Measurements from ENCODE around the gene EXOC4.

EXOC4 gene

DNA sequence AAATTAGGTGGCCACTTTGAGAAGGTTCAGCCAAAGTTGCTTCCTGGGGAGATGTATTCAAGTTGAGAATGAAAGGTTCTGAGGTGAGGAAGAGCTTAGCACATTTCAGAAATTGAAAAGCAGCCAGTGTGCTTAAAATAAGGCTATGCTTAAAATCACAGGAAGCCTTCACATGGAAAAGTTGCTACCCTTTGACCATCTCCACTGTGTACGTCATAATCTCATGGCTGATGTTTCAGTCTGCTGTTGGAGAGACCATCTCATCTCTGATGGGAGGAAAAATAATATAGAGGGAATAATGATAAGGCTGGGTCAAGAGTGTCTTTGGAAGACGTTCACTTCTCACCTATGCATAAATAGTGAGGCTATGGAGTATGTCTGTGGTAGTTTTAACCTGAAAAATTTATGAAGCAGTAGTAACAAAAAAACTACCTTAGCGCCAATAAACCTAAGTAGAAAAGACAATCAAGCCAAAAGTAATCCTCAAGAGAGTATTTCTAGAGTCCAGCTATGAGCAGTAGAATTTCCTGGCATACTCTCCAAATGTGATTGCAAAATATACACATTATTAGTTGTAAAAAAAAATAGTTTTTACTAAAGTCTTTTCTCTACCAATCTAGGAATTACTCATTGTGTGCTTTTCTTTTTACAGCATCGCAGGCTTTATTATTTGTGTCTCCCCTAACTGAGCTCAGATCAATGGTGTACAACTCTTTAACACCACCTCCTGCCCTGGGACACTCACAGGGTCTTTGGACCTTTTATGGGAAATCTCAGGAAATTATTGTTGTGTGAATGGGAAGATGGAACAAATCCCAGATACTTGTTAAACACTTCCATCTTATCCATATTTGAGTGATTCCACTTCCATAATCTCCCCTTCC, 439.1 kb downstream of the EXOC4 start:
- no peaks in the 10 kb centered on the region for H3K36me3 ChIP-seq (ENCODE audit: control insufficient read depth, insufficient read depth, low read length)
- H3K27me3 ChIP-seq (replicated peaks; ENCODE audit: control insufficient read depth, insufficient read depth, low read length): no peaks in the 10 kb centered on the region
- TF ChIP-seq, protein P1, sequence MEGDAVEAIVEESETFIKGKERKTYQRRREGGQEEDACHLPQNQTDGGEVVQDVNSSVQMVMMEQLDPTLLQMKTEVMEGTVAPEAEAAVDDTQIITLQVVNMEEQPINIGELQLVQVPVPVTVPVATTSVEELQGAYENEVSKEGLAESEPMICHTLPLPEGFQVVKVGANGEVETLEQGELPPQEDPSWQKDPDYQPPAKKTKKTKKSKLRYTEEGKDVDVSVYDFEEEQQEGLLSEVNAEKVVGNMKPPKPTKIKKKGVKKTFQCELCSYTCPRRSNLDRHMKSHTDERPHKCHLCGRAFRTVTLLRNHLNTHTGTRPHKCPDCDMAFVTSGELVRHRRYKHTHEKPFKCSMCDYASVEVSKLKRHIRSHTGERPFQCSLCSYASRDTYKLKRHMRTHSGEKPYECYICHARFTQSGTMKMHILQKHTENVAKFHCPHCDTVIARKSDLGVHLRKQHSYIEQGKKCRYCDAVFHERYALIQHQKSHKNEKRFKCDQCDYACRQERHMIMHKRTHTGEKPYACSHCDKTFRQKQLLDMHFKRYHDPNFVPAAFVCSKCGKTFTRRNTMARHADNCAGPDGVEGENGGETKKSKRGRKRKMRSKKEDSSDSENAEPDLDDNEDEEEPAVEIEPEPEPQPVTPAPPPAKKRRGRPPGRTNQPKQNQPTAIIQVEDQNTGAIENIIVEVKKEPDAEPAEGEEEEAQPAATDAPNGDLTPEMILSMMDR (IDR thresholded peaks at IDR 0.05; ENCODE audit: insufficient read depth, low read length, poor library complexity, severe bottlenecking): no peak
- no peak overlapping the region for H3K4me3 ChIP-seq (replicated peaks; ENCODE audit: low read depth, low read length)
- DNase-seq (ENCODE audit: extremely low read depth, insufficient read length): no peak

- Histone ChIP-seq H3K4me3 (replicated peaks; ENCODE audit: low read depth, low read length) (no peak overlapping the region), H3K27me3 (replicated peaks; ENCODE audit: control insufficient read depth, insufficient read depth, low read length) (no peaks in the 10 kb centered on the region), H3K36me3 (ENCODE audit: control insufficient read depth, insufficient read depth, low read length) (no peaks in the 10 kb centered on the region)
- TF ChIP-seq, protein P1 (IDR thresholded peaks at IDR 0.05; ENCODE audit: insufficient read depth, low read length, poor library complexity, severe bottlenecking): no peak
- no peak for DNase-seq (ENCODE audit: extremely low read depth, insufficient read length)
Measured at GRCh38 chr7:133693281-133693680, 440.4 kb downstream of the EXOC4 start.

DNA sequence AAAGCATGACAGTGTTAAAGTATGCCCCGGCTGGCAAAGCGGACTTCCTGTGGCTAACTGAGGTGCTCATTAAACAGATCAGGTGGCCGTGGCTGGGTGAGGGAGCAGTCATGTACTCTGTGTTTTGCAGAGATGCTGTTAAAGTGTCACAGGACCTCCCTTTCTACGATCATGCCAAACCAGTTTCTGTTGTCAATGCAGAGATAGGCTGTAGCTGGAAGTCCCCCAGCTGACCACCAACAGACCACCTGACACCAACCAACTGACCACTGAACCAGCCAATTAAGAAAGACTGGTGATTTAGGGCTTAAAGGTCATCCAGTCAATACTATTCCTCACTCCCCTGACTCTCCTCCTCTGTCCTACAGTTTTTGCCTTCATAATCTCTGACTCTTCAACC, 443.2 kb downstream of the EXOC4 start:
- Histone ChIP-seq H3K36me3 (ENCODE audit: control insufficient read depth, insufficient read depth, low read length) (no peaks in the 10 kb centered on the region), H3K4me3 (replicated peaks; ENCODE audit: low read depth, low read length) (no peak overlapping the region), H3K27me3 (replicated peaks; ENCODE audit: control insufficient read depth, insufficient read depth, low read length) (no peaks in the 10 kb centered on the region)
- DNase-seq (ENCODE audit: extremely low read depth, insufficient read length): no peak
- TF ChIP-seq, protein P1 (IDR thresholded peaks at IDR 0.05; ENCODE audit: insufficient read depth, low read length, poor library complexity, severe bottlenecking): no peak

DNA sequence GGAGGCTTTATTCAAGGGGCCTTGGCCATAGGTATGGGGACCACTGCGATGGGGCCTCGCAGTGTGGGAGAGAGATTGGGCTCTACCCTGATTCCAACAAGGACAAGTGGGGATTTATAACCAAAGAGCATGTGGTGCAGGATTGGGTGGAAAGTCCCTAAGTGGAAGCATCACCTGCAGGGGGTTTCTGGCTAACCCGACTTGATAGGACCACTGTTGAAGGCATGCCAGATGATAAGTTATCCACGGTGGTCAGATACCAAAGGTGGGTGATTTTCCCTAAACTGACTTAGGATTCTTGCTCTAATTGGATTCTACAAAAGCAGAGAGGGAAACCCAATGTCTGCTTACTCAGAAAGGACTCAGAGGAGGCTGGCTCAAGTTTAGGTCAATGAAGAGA, 444.7 kb downstream of the EXOC4 start:
- DNase-seq (ENCODE audit: extremely low read depth, insufficient read length): no peak
- TF ChIP-seq, protein P1 (IDR thresholded peaks at IDR 0.05; ENCODE audit: insufficient read depth, low read length, poor library complexity, severe bottlenecking): no peak
- Histone ChIP-seq H3K27me3 (replicated peaks; ENCODE audit: control insufficient read depth, insufficient read depth, low read length) (no peaks in the 10 kb centered on the region), H3K36me3 (ENCODE audit: control insufficient read depth, insufficient read depth, low read length) (no peaks in the 10 kb centered on the region), H3K4me3 (replicated peaks; ENCODE audit: low read depth, low read length) (no peak overlapping the region)

- TF ChIP-seq, protein P1 (IDR thresholded peaks at IDR 0.05; ENCODE audit: insufficient read depth, low read length, poor library complexity, severe bottlenecking): no peak
- no peak overlapping the region for H3K4me3 ChIP-seq (replicated peaks; ENCODE audit: low read depth, low read length)
Measured at GRCh38 chr7:133698127-133698526, 445.2 kb downstream of the EXOC4 start.

More at GRCh38 chr7:133698127-133698526, 445.2 kb downstream of the EXOC4 start:
- DNase-seq (ENCODE audit: extremely low read depth, insufficient read length): no peak
- no peaks in the 10 kb centered on the region for H3K36me3 ChIP-seq (ENCODE audit: control insufficient read depth, insufficient read depth, low read length)
- no peaks in the 10 kb centered on the region for H3K27me3 ChIP-seq (replicated peaks; ENCODE audit: control insufficient read depth, insufficient read depth, low read length)

Data from GM06990 (cell line).